Measurements from ENCODE around the gene ABTB2.
"Not testable (repeated sequence)": the region's sequence is repeated elsewhere in the genome, so short reads cannot be mapped to it uniquely, and the experiment has no call there.

Gene ABTB2

GRCh38 chr11:34256150-34256549, 101.7 kb downstream of the ABTB2 start:
- DNase-seq, result no peak

GRCh38 chr11:34255101-34255500, 102.7 kb downstream of the ABTB2 start:
- DNase-seq, result no peak

- no peak for DNase-seq
Observed at GRCh38 chr11:34254011-34254410, 103.8 kb downstream of the ABTB2 start.

- no peak for DNase-seq
Observed at GRCh38 chr11:34252651-34253050, 105.2 kb downstream of the ABTB2 start.

- no peak for DNase-seq
Observed at GRCh38 chr11:34252015-34252414, 105.8 kb downstream of the ABTB2 start.

- DNase-seq, result no peak
Observed at GRCh38 chr11:34251589-34251980, 106.2 kb downstream of the ABTB2 start.

GRCh38 chr11:34250732-34251588, 106.8 kb downstream of the ABTB2 start:
- no peak for DNase-seq

- DNase-seq, result no peak
Observed at GRCh38 chr11:34250211-34250610, 107.6 kb downstream of the ABTB2 start.

GRCh38 chr11:34249439-34249838, 108.4 kb downstream of the ABTB2 start:
- no peak for DNase-seq

- DNase-seq, result not testable (repeated sequence)
Observed at GRCh38 chr11:34246511-34246910, 111.3 kb downstream of the ABTB2 start.

GRCh38 chr11:34245041-34245440, 112.8 kb downstream of the ABTB2 start:
- DNase-seq, result no peak

GRCh38 chr11:34243600-34244464, 114.0 kb downstream of the ABTB2 start:
- no peak for DNase-seq

GRCh38 chr11:34242037-34242625, 115.7 kb downstream of the ABTB2 start:
- DNase-seq, result no peak

GRCh38 chr11:34240150-34240494, 117.7 kb downstream of the ABTB2 start:
- no peak for DNase-seq

GRCh38 chr11:34239465-34240149, 118.2 kb downstream of the ABTB2 start:
- DNase-seq, result no peak

GRCh38 chr11:34238966-34239365, 118.8 kb downstream of the ABTB2 start:
- DNase-seq, result no peak

- no peak for DNase-seq
Observed at GRCh38 chr11:34238533-34238932, 119.3 kb downstream of the ABTB2 start.

GRCh38 chr11:34236572-34236971, 121.2 kb downstream of the ABTB2 start:
- no peak for DNase-seq

GRCh38 chr11:34235591-34236071, 122.2 kb downstream of the ABTB2 start:
- DNase-seq, result no peak

GRCh38 chr11:34235189-34235588, 122.6 kb downstream of the ABTB2 start:
- no peak for DNase-seq

GRCh38 chr11:34234086-34234740, 123.6 kb downstream of the ABTB2 start:
- DNase-seq, result no peak

GRCh38 chr11:34233215-34233614, 124.6 kb downstream of the ABTB2 start:
- no peak for DNase-seq

Data from NCI-H187 (cell line).